ENCODE data around the gene TMEM45B.
"Not testable (repeated sequence)": the region's sequence is repeated elsewhere in the genome, so short reads cannot be mapped to it uniquely, and the experiment has no call there.

DNA sequence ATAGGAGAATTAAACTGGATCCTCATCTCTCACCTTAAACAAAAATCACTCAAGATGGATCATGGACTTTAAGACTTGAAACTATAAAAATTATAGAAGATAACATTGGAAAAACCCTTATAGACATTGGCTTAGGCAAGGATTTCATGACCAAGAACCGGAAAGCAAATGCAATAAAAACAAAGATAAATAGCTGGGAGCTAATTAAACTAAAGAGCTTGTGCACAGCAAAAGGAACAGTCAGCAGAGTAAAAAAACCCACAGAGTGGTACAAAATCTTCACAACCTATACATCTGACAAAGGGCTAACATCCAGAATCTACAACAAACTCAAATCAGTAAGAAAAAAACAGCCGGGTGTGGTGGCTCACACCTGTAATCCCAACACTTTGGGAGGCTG lies 7.4 kb upstream of the TMEM45B start:
- TF ChIP-seq, protein P1, sequence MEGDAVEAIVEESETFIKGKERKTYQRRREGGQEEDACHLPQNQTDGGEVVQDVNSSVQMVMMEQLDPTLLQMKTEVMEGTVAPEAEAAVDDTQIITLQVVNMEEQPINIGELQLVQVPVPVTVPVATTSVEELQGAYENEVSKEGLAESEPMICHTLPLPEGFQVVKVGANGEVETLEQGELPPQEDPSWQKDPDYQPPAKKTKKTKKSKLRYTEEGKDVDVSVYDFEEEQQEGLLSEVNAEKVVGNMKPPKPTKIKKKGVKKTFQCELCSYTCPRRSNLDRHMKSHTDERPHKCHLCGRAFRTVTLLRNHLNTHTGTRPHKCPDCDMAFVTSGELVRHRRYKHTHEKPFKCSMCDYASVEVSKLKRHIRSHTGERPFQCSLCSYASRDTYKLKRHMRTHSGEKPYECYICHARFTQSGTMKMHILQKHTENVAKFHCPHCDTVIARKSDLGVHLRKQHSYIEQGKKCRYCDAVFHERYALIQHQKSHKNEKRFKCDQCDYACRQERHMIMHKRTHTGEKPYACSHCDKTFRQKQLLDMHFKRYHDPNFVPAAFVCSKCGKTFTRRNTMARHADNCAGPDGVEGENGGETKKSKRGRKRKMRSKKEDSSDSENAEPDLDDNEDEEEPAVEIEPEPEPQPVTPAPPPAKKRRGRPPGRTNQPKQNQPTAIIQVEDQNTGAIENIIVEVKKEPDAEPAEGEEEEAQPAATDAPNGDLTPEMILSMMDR (IDR thresholded peaks at IDR 0.05; ENCODE audit: poor library complexity, severe bottlenecking): not testable (repeated sequence)
- TF ChIP-seq SMC3 (conservative IDR thresholded peaks at IDR 0.05; ENCODE audit: poor library complexity); EP300 (conservative IDR thresholded peaks at IDR 0.05; ENCODE audit: poor library complexity, severe bottlenecking); POLR2AphosphoS5 (IDR thresholded peaks at IDR 0.05); TAF1 (IDR thresholded peaks at IDR 0.05; ENCODE audit: low read depth); EZH2 (IDR thresholded peaks at IDR 0.05; ENCODE audit: borderline replicate concordance, insufficient read depth, low read length, poor library complexity, severe bottlenecking): not testable (repeated sequence)
- TF ChIP-seq, protein P2, sequence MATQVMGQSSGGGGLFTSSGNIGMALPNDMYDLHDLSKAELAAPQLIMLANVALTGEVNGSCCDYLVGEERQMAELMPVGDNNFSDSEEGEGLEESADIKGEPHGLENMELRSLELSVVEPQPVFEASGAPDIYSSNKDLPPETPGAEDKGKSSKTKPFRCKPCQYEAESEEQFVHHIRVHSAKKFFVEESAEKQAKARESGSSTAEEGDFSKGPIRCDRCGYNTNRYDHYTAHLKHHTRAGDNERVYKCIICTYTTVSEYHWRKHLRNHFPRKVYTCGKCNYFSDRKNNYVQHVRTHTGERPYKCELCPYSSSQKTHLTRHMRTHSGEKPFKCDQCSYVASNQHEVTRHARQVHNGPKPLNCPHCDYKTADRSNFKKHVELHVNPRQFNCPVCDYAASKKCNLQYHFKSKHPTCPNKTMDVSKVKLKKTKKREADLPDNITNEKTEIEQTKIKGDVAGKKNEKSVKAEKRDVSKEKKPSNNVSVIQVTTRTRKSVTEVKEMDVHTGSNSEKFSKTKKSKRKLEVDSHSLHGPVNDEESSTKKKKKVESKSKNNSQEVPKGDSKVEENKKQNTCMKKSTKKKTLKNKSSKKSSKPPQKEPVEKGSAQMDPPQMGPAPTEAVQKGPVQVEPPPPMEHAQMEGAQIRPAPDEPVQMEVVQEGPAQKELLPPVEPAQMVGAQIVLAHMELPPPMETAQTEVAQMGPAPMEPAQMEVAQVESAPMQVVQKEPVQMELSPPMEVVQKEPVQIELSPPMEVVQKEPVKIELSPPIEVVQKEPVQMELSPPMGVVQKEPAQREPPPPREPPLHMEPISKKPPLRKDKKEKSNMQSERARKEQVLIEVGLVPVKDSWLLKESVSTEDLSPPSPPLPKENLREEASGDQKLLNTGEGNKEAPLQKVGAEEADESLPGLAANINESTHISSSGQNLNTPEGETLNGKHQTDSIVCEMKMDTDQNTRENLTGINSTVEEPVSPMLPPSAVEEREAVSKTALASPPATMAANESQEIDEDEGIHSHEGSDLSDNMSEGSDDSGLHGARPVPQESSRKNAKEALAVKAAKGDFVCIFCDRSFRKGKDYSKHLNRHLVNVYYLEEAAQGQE (IDR thresholded peaks at IDR 0.05; ENCODE audit: borderline replicate concordance): not testable (repeated sequence)
